DND-41 (cell line): ENCODE data around the gene TMEM208.

Source experiments
- ATAC-seq: fragments of 200-7000 bp; cut with Tn5 transposase; 3 replicates; pipeline ENCODE4 v1.9.1; 2021; ENCODE audit warnings: low read depth; ENCODE audit not compliant: insufficient read depth
- DNase-seq: peaks from one replicate; pipeline ENCODE4 v3.0.0-alpha.2; 2020
- H2AFZ ChIP-seq: 2 replicates; pipeline ENCODE4 v1.6.0; 2012; ENCODE audit warnings: low read depth, low read length
- H3K27ac ChIP-seq: 2 replicates; pipeline ENCODE4 v1.5.1; 2012; ENCODE audit warnings: low read length, inconsistent platforms
- H3K27me3 ChIP-seq: fragments of 200-600 bp; sonication (generic); 2 replicates; pipeline ENCODE4 v1.6.0; 2012; ENCODE audit warnings: low read length, mild to moderate bottlenecking, inconsistent platforms; ENCODE audit not compliant: insufficient read depth, poor library complexity
- H3K36me3 ChIP-seq: 2 replicates; pipeline ENCODE4 v1.5.1; 2012; ENCODE audit warnings: low read length, inconsistent platforms; ENCODE audit not compliant: insufficient read depth
- H3K4me1 ChIP-seq: 2 replicates; pipeline ENCODE4 v1.5.1; 2012; ENCODE audit warnings: mild to moderate bottlenecking, low read length; ENCODE audit not compliant: insufficient read depth
- H3K4me2 ChIP-seq: 2 replicates; pipeline ENCODE4 v1.6.0; 2012; ENCODE audit warnings: mild to moderate bottlenecking, moderate library complexity, low read length, inconsistent platforms; ENCODE audit not compliant: insufficient read depth
- H3K4me3 ChIP-seq, 2 experiments: fragments of 200-600 bp in 1 of 2; shearing (Covaris generic) in 1 of 2; 2 replicates each; pipeline ENCODE4 v1.5.1; 2012 to 2016; ENCODE audit warnings: inconsistent platforms in 2 of 2, low read length in 2 of 2, mild to moderate bottlenecking in 2 of 2, low read depth in 1 of 2, moderate library complexity in 1 of 2
- H3K79me2 ChIP-seq: 2 replicates; pipeline ENCODE4 v1.6.0; 2012; ENCODE audit warnings: low read length, inconsistent platforms; ENCODE audit not compliant: insufficient read depth
- H3K9ac ChIP-seq: 2 replicates; pipeline ENCODE4 v1.6.0; 2012; ENCODE audit warnings: low read depth, mild to moderate bottlenecking, inconsistent platforms, low read length, moderate library complexity
- H3K9me3 ChIP-seq: 2 replicates; pipeline ENCODE4 v1.5.1; 2012; ENCODE audit warnings: low read length, moderate library complexity, mild to moderate bottlenecking, inconsistent platforms; ENCODE audit not compliant: insufficient read depth, severe bottlenecking
- H4K20me1 ChIP-seq: 2 replicates; pipeline ENCODE4 v1.6.0; 2012; ENCODE audit warnings: low read length; ENCODE audit not compliant: insufficient read depth
- EZH2 ChIP-seq: IDR thresholded peaks from 3 replicates; pipeline ENCODE4 v1.6.1; 2012; ENCODE audit warnings: borderline replicate concordance, low read depth, mild to moderate bottlenecking, moderate library complexity, low read length, inconsistent platforms; ENCODE audit not compliant: severe bottlenecking
- TF ChIP-seq, protein P1 (sequence below): IDR thresholded peaks from 2 replicates; pipeline ENCODE4 v1.5.1; 2012; ENCODE audit warnings: borderline replicate concordance, low read length, moderate library complexity, mild to moderate bottlenecking; ENCODE audit not compliant: poor library complexity, severe bottlenecking; ENCODE audit errors: extremely low read depth

The TMEM208 gene

DNA sequence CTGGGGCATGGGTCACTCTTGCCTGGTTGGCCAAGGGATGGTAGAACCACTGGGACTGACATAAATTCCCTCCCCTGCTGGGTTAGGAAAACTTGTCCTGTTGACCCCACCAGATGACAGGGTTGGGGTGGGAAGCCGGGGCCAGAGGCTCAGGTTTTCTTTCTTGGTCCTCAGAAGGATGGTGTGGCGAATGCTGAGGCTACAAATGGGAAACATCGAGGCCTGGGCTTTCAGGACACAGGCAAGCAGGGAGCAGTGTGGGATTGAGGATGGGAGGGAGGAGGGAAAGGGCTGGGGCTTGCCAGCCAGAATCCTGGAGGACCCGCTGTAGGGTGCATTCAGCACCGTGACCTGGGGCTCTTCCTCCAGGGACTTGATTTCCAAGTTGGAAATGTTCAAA lies 37.9 kb downstream of the TMEM208 start:
- DNase-seq: no peak
- no peak for TF ChIP-seq EZH2
- TF ChIP-seq, protein P1, sequence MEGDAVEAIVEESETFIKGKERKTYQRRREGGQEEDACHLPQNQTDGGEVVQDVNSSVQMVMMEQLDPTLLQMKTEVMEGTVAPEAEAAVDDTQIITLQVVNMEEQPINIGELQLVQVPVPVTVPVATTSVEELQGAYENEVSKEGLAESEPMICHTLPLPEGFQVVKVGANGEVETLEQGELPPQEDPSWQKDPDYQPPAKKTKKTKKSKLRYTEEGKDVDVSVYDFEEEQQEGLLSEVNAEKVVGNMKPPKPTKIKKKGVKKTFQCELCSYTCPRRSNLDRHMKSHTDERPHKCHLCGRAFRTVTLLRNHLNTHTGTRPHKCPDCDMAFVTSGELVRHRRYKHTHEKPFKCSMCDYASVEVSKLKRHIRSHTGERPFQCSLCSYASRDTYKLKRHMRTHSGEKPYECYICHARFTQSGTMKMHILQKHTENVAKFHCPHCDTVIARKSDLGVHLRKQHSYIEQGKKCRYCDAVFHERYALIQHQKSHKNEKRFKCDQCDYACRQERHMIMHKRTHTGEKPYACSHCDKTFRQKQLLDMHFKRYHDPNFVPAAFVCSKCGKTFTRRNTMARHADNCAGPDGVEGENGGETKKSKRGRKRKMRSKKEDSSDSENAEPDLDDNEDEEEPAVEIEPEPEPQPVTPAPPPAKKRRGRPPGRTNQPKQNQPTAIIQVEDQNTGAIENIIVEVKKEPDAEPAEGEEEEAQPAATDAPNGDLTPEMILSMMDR: no peak
- ATAC-seq: no peak

DNA sequence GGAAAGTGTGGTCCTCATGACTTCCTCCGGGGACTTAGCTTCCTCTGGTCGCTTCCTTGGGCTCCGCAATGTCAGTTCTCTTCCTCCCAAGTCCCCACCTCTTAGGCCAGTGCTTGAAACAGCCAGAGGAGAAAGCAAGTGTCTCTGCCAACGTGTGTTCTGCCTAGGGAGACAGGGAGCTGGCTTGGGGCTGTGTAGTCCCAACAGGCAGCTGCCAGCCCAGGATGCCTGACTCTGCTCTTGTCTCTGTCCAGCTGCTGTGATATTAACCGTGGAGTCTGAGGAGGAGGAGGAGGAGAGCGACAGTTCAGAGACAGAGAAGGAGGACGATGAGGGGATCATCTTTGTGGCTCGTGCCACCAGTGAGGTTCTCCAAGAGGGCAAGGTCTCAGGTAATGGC lies 38.9 kb downstream of the TMEM208 start:
- H3K27ac ChIP-seq: no peak overlapping the region
- no peaks in the 10 kb centered on the region for H4K20me1 ChIP-seq
- H3K4me3 ChIP-seq: no peak overlapping the region
- peaks cover 34% of the 10 kb centered on the region for H3K27me3 ChIP-seq
- H3K9me3 ChIP-seq: no peaks in the 10 kb centered on the region
- H2AFZ ChIP-seq: no peak overlapping the region
- ATAC-seq (no peak), DNase-seq (no peak)
- H3K36me3 ChIP-seq: no peaks in the 10 kb centered on the region
- TF ChIP-seq, protein P1: no peak
- TF ChIP-seq EZH2: no peak
- H3K79me2 ChIP-seq: no peaks in the 10 kb centered on the region
- no peak overlapping the region for H3K4me2 ChIP-seq
- no peak overlapping the region for H3K9ac ChIP-seq
- H3K4me1 ChIP-seq: no peaks in the 10 kb centered on the region

More for the DNA sequence above, 37.9 kb downstream of the TMEM208 start:
- H3K27me3 ChIP-seq: peaks cover 34% of the 10 kb centered on the region
- H3K4me1 ChIP-seq: no peaks in the 10 kb centered on the region
- H2AFZ ChIP-seq: no peak overlapping the region
- H3K4me2 ChIP-seq: no peak overlapping the region
- H3K9ac ChIP-seq: no peak overlapping the region
- H3K4me3 ChIP-seq: no peak overlapping the region
- no peaks in the 10 kb centered on the region for H3K9me3 ChIP-seq
- H3K36me3 ChIP-seq: no peaks in the 10 kb centered on the region
- H3K79me2 ChIP-seq: no peaks in the 10 kb centered on the region
- no peaks in the 10 kb centered on the region for H4K20me1 ChIP-seq
- H3K27ac ChIP-seq: no peak overlapping the region

DNA sequence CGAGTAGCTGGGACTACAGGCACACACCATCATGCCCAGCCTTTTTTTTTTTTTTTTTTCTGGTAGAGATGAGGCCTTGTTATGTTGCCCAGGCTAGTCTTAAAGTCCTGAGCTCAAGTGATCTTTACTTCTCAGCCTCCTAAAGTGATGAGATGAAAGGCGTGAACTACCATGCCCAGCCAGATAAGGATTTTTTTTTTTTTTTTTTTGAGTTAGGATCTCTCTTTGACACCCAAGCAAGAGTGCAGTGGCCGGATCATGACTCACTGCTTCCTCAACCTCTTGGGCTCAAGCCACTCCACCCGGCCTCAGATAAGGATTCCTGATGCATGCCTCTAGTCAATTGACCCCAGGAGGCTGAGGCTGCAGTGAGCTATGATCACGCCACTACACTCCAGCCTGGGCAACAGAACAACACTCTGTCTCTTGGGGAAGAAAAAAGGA lies 41.2 kb downstream of the TMEM208 start:
- H3K9me3 ChIP-seq: no peaks in the 10 kb centered on the region
- H3K79me2 ChIP-seq: no peaks in the 10 kb centered on the region
- no peaks in the 10 kb centered on the region for H3K36me3 ChIP-seq
- no peaks in the 10 kb centered on the region for H4K20me1 ChIP-seq
- peaks cover 21% of the 10 kb centered on the region for H3K27me3 ChIP-seq
- no peaks in the 10 kb centered on the region for H3K4me1 ChIP-seq
- DNase-seq (no peak), ATAC-seq (no peak)
- no peak overlapping the region for H2AFZ ChIP-seq
- H3K9ac ChIP-seq: no peak overlapping the region
- no peak for TF ChIP-seq EZH2
- TF ChIP-seq, protein P1: no peak
- no peak overlapping the region for H3K4me2 ChIP-seq
- no peak overlapping the region for H3K4me3 ChIP-seq
- H3K27ac ChIP-seq: no peak overlapping the region

DNA sequence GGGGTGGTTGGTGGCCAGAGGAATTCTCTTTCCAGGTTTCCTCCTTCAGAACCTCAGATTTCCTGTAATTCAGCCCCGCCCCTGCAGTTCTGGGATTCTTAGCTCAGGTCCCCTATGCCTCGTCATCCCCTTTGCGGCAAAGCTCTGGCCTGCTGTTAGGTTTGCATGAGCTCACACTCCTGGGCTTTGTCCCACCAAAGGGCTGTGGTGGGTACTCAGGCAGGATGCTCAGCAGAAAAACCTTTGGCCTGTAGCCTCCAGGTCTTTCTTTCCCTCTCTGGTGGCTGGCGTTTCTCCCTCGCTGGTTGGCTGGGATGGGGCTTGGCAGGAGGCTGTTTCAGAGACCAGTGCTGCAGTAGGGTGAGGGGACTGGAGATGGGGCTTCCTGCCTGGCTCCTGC lies 42.8 kb downstream of the TMEM208 start:
- no peaks in the 10 kb centered on the region for H4K20me1 ChIP-seq
- no peak for ATAC-seq
- H3K4me1 ChIP-seq: no peaks in the 10 kb centered on the region
- DNase-seq: no peak
- peaks cover 13% of the 10 kb centered on the region for H3K27me3 ChIP-seq
- no peaks in the 10 kb centered on the region for H3K79me2 ChIP-seq
- H3K4me2 ChIP-seq: no peak overlapping the region
- TF ChIP-seq EZH2: no peak
- TF ChIP-seq, protein P1: no peak
- H3K27ac ChIP-seq: no peak overlapping the region
- H2AFZ ChIP-seq: no peak overlapping the region
- no peak overlapping the region for H3K4me3 ChIP-seq
- H3K9me3 ChIP-seq: no peaks in the 10 kb centered on the region
- no peak overlapping the region for H3K9ac ChIP-seq
- H3K36me3 ChIP-seq: no peaks in the 10 kb centered on the region
